H1 (cell line): ENCODE data around the gene DYDC2. TPM values are rescaled to one million over a fixed set of nuclear protein-coding genes. Genes with fewer than 3 reads are reported as not detected.

ENCODE experiments used
- CTCF ChIA-PET: fragments of 300-600 bp; sonication (Branson Sonifier 250); formaldehyde crosslinking; loops from one replicate; lab custom pipeline; 2021; ENCODE audit not compliant: partially characterized antibody; lab: Charles Lee
- POLR2A ChIA-PET: fragments of 300-600 bp; sonication (Branson Sonifier 250); formaldehyde crosslinking; loops from one replicate; lab custom pipeline; 2021; ENCODE audit warnings: inconsistent platforms; ENCODE audit not compliant: partially characterized antibody; lab: Charles Lee
- DNase-seq, 2 experiments: peaks; one replicate each; pipeline versions ENCODE4 v3.0.0 to v3.0.0-alpha.2; 2010 to 2022; ENCODE audit warnings: low spot score in 2 of 2, low read depth in 1 of 2, mixed read lengths in 1 of 2
- FAIRE-seq: peaks from 2 replicates; lab custom pipeline; 2011; peaks lifted over from hg19 to GRCh38; lab: Jason Lieb, UNC
- H2AFZ ChIP-seq: 2 replicates; pipeline ENCODE4 v1.8.1; 2012; ENCODE audit warnings: low read length, inconsistent platforms
- H2AK5ac ChIP-seq: 2 replicates; pipeline ENCODE4 v1.6.1; 2013; ENCODE audit warnings: low read depth, low read length
- H2BK120ac ChIP-seq: replicated peaks from 2 replicates; pipeline ENCODE3; 2013; ENCODE audit warnings: low read depth, low read length, inconsistent platforms
- H2BK12ac ChIP-seq: 2 replicates; pipeline ENCODE4 v1.6.1; 2013; ENCODE audit warnings: low read depth, low read length
- H2BK15ac ChIP-seq: 2 replicates; pipeline ENCODE4 v1.6.1; 2013; ENCODE audit warnings: low read length
- H2BK20ac ChIP-seq: 2 replicates; pipeline ENCODE4 v1.6.1; 2013; ENCODE audit warnings: low read length
- H2BK5ac ChIP-seq: 2 replicates; pipeline ENCODE4 v1.6.1; 2013; ENCODE audit warnings: low read depth, low read length
- H3K14ac ChIP-seq: 2 replicates; pipeline ENCODE4 v1.6.1; 2013; ENCODE audit warnings: inconsistent platforms; ENCODE audit not compliant: insufficient read length
- H3K18ac ChIP-seq: 2 replicates; pipeline ENCODE4 v1.6.1; 2013; ENCODE audit warnings: low read length; ENCODE audit errors: extremely low read depth
- H3K23ac ChIP-seq: 2 replicates; pipeline ENCODE4 v1.6.1; 2013; ENCODE audit warnings: inconsistent platforms; ENCODE audit not compliant: insufficient read length
- H3K23me2 ChIP-seq: 2 replicates; pipeline ENCODE4 v1.6.1; 2013; ENCODE audit warnings: low read depth, low read length
- H3K27ac ChIP-seq: 2 replicates; pipeline ENCODE4 v1.6.1; 2011; ENCODE audit warnings: low read depth, low read length, inconsistent platforms
- H3K27me3 ChIP-seq, 4 experiments: replicated peaks in 1 of 4; 1 replicate in 1 of 4; 2 replicates in 3 of 4; pipeline versions ENCODE4 v1.6.1 to v1.8.1; 2011 to 2013; ENCODE audit warnings: low read length in 3 of 4, mild to moderate bottlenecking in 3 of 4, inconsistent platforms in 2 of 4, mixed read lengths in 2 of 4, moderate library complexity in 1 of 4; ENCODE audit not compliant: control insufficient read depth in 3 of 4, insufficient read depth in 3 of 4; ENCODE audit errors: extremely low read depth in 1 of 4
- H3K36me3 ChIP-seq, 4 experiments: 2 replicates each; pipeline versions ENCODE4 v1.6.1 to v1.8.1; 2011 to 2013; ENCODE audit warnings: mild to moderate bottlenecking in 4 of 4, low read length in 3 of 4, moderate library complexity in 2 of 4, control low read depth in 1 of 4, inconsistent platforms in 1 of 4; ENCODE audit not compliant: insufficient read depth in 4 of 4, control insufficient read depth in 2 of 4
- H3K4ac ChIP-seq: replicated peaks from 2 replicates; pipeline ENCODE3; 2013; ENCODE audit warnings: low read length, low read depth, mixed read lengths, inconsistent platforms; ENCODE audit not compliant: insufficient read length
- H3K4me1 ChIP-seq, 4 experiments: replicated peaks in 1 of 4; 1 replicate in 1 of 4; 2 replicates in 3 of 4; pipeline versions ENCODE4 v1.6.1 to v1.8.1; 2011 to 2013; ENCODE audit warnings: low read length in 3 of 4, inconsistent platforms in 2 of 4, mixed read lengths in 1 of 4; ENCODE audit not compliant: insufficient read depth in 4 of 4, control insufficient read depth in 3 of 4
- H3K4me2 ChIP-seq, 2 experiments: 2 replicates each; pipeline versions ENCODE4 v1.6.1 to v1.8.1; 2011 to 2013; ENCODE audit warnings: low read depth in 2 of 2, low read length in 2 of 2, control low read depth in 1 of 2, inconsistent platforms in 1 of 2, mild to moderate bottlenecking in 1 of 2; ENCODE audit not compliant: insufficient read depth in 1 of 2
- H3K4me3 ChIP-seq, 4 experiments: fragments of 200-600, 300-600 bp in 1 of 4; sonication (generic), shearing (Covaris generic), sonication (Bioruptor Twin) in 1 of 4; 2 replicates each; pipeline versions ENCODE4 v1.5.1 to v1.8.1; 2011 to 2016; ENCODE audit warnings: low read length in 4 of 4, low read depth in 3 of 4, control low read depth in 2 of 4, inconsistent platforms in 2 of 4, mild to moderate bottlenecking in 2 of 4, mixed read lengths in 1 of 4, moderate library complexity in 1 of 4; ENCODE audit not compliant: insufficient read depth in 2 of 4; ENCODE audit errors: extremely low read depth in 1 of 4
- H3K56ac ChIP-seq: replicated peaks from 2 replicates; pipeline ENCODE3; 2013; ENCODE audit warnings: low read depth, mild to moderate bottlenecking, mixed read lengths, low read length, inconsistent platforms; ENCODE audit not compliant: insufficient read length
- H3K79me1 ChIP-seq: 2 replicates; pipeline ENCODE4 v1.6.1; 2013; ENCODE audit warnings: low read depth, low read length, control low read depth
- H3K79me2 ChIP-seq, 2 experiments: 2 replicates each; pipeline versions ENCODE4 v1.6.1 to v1.8.1; 2012 to 2013; ENCODE audit warnings: low read length in 2 of 2, mild to moderate bottlenecking in 2 of 2, inconsistent platforms in 1 of 2; ENCODE audit not compliant: insufficient read depth in 2 of 2, control insufficient read depth in 1 of 2
- H3K9ac ChIP-seq, 4 experiments: replicated peaks in 1 of 4; 1 replicate in 1 of 4; 2 replicates in 3 of 4; pipeline versions ENCODE4 v1.6.1 to v1.8.1; 2011 to 2013; ENCODE audit warnings: low read depth in 3 of 4, low read length in 3 of 4, control low read depth in 2 of 4, mild to moderate bottlenecking in 2 of 4, moderate library complexity in 2 of 4, inconsistent platforms in 1 of 4; ENCODE audit errors: extremely low read depth in 1 of 4
- H3K9me3 ChIP-seq, 2 experiments: 2 replicates each; pipeline versions ENCODE4 v1.6.1 to v1.8.1; 2012 to 2013; ENCODE audit warnings: mild to moderate bottlenecking in 2 of 2, moderate library complexity in 2 of 2, control low read depth in 1 of 2, inconsistent platforms in 1 of 2, low read depth in 1 of 2, low read length in 1 of 2, mixed read lengths in 1 of 2; ENCODE audit not compliant: insufficient read depth in 2 of 2
- H4K20me1 ChIP-seq, 2 experiments: replicated peaks in 1 of 2; 2 replicates each; pipeline versions ENCODE3 to v1.8.1; 2011 to 2013; ENCODE audit warnings: inconsistent platforms in 2 of 2, low read length in 2 of 2, mild to moderate bottlenecking in 1 of 2; ENCODE audit not compliant: insufficient read depth in 2 of 2, control insufficient read depth in 1 of 2
- H4K5ac ChIP-seq: 2 replicates; pipeline ENCODE4 v1.6.1; 2013; ENCODE audit warnings: low read length, low read depth, mixed read lengths, inconsistent platforms; ENCODE audit not compliant: insufficient read length
- H4K8ac ChIP-seq: 2 replicates; pipeline ENCODE4 v1.8.0; 2013; ENCODE audit warnings: mild to moderate bottlenecking, moderate library complexity, low read length, inconsistent platforms; ENCODE audit not compliant: insufficient read depth; ENCODE audit errors: extremely low read depth
- H4K91ac ChIP-seq: replicated peaks from 2 replicates; pipeline ENCODE3; 2013; ENCODE audit warnings: low read length, mixed read lengths, inconsistent platforms; ENCODE audit not compliant: insufficient read length
- BCL11A ChIP-seq, 2 experiments: IDR thresholded peaks; one replicate each; pipeline ENCODE4 v1.6.1; 2011; ENCODE audit warnings: low read depth in 2 of 2, low read length in 2 of 2, mild to moderate bottlenecking in 2 of 2
- CREB1 ChIP-seq: IDR thresholded peaks from 2 replicates; pipeline ENCODE4 v1.6.1; 2012; ENCODE audit warnings: inconsistent platforms
- CTBP2 ChIP-seq: IDR thresholded peaks from 2 replicates; pipeline ENCODE4 v1.7.0; 2011; ENCODE audit warnings: borderline replicate concordance, mild to moderate bottlenecking, moderate library complexity, mixed read lengths, low read length; ENCODE audit not compliant: insufficient read depth, insufficient read length
- EP300 ChIP-seq, 2 experiments: IDR thresholded peaks; 1 replicate in 1 of 2; 2 replicates in 1 of 2; pipeline ENCODE4 v1.6.1; 2011 to 2012; ENCODE audit warnings: low read depth in 2 of 2, low read length in 2 of 2, mild to moderate bottlenecking in 2 of 2, borderline replicate concordance in 1 of 2, inconsistent platforms in 1 of 2, moderate library complexity in 1 of 2
- KDM4A ChIP-seq: IDR thresholded peaks from one replicate; pipeline ENCODE4 v1.7.1; 2012; ENCODE audit warnings: low read depth, mild to moderate bottlenecking, moderate library complexity, low read length, inconsistent platforms; ENCODE audit not compliant: severe bottlenecking
- MAX ChIP-seq: IDR thresholded peaks from 2 replicates; pipeline ENCODE4 v1.6.1; 2012; ENCODE audit warnings: inconsistent platforms
- RXRA ChIP-seq: IDR thresholded peaks from 2 replicates; pipeline ENCODE4 v1.6.1; 2011; ENCODE audit warnings: low read depth, mild to moderate bottlenecking, low read length, moderate library complexity; ENCODE audit not compliant: insufficient read depth
- TAF7 ChIP-seq: optimal IDR thresholded peaks from 2 replicates; pipeline ENCODE3; 2011; ENCODE audit warnings: low read depth, mild to moderate bottlenecking, inconsistent platforms, low read length, moderate library complexity, borderline replicate concordance
- WGBS, 2 experiments: shearing (Covaris generic) in 1 of 2; methylation state at CpG; one replicate each; pipeline versions ENCODE4 v1.1.6 to v1.1.7; 2013 to 2015; ENCODE audit warnings: low lambda C conversion rate in 2 of 2, mixed read lengths in 2 of 2, inconsistent platforms in 1 of 2, low coverage in 1 of 2, missing lambda C conversion rate in 1 of 2; ENCODE audit not compliant: insufficient replicate concordance in 2 of 2, insufficient coverage in 1 of 2, insufficient read length in 1 of 2; ENCODE audit errors: extremely low coverage in 1 of 2, missing lambda C conversion rate in 1 of 2; 5-methylcytosine and 5-hydroxymethylcytosine counted together
- long read RNA-seq, 2 experiments: library from RNA in 1 of 2; library from capped mRNA in 1 of 2; stranded (forward); transcript quantifications; one replicate each; pipeline ENCODE4 v2.0.0, GENCODE V29; 2021; ENCODE audit warnings: inconsistent platforms in 1 of 2
- polyA minus RNA-seq, 3 experiments: library from RNA; depleted of rRNA, polyadenylated mRNA; stranded (reverse); fragments of >200 nt; gene quantifications; 1 replicate in 2 of 3; 2 replicates in 1 of 3; pipeline ENCODE4 v1.2.3, GENCODE V29; 2011
- polyA plus RNA-seq, 7 experiments: library from polyadenylated mRNA; depleted of rRNA in 3 of 7; stranded (reverse) in 5 of 7; unstranded in 2 of 7; fragments of >200 nt in 5 of 7; fragments of 200-250 nt in 2 of 7; gene quantifications; 1 replicate in 5 of 7; 2 replicates in 1 of 7; 4 replicates in 1 of 7; pipeline versions ENCODE4 v1.2.1 to v1.2.3, GENCODE V29; 2011 to 2013; ENCODE audit warnings: missing spikeins in 2 of 7, mixed read lengths in 2 of 7
- total RNA-seq: library from RNA; stranded (reverse); fragmentation: NEBNext Ultra II Directional; extraction: Animal tissue kit (Norgen Biotek cat#: 25700); gene quantifications from 2 replicates; pipeline ENCODE4 v1.2.1, GENCODE V29; 2021

Gene DYDC2, protein sequence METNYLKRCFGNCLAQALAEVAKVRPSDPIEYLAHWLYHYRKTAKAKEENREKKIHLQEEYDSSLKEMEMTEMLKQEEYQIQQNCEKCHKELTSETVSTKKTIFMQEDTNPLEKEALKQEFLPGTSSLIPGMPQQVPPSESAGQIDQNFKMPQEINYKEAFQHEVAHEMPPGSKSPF
- total RNA-seq, result 3.5 and 5.2 TPM in 2 replicates
- polyA plus RNA-seq (2011; rRNA removed), result 0.88 and 1.5 TPM in 2 replicates
- polyA plus RNA-seq (2011; cell fraction: cytosol; rRNA removed), result 3.5 TPM
- polyA plus RNA-seq (2011; cell fraction: nucleus; rRNA removed), result 0.90 TPM
- 5.0 to 7.3 TPM (median 6.7 TPM) in 4 replicates for polyA plus RNA-seq (2012, experiment 1 of 2)
- polyA plus RNA-seq (2012, experiment 2 of 2), result 0.92 TPM
- polyA plus RNA-seq (2013, experiment 1 of 2), result 2.9 TPM
- 2.9 TPM for polyA plus RNA-seq (2013, experiment 2 of 2)
- 0.50 and 1.00 TPM in 2 replicates for polyA minus RNA-seq (2011; rRNA and poly(A)+ RNA removed)
- polyA minus RNA-seq (2011; cell fraction: cytosol; rRNA and poly(A)+ RNA removed), result 0.88 TPM
- polyA minus RNA-seq (2011; cell fraction: nucleus; rRNA and poly(A)+ RNA removed), result 0.70 TPM
- long read RNA-seq, experiment 1, partial matches to known transcripts, result 3 of 3 reads
- long read RNA-seq, experiment 1, other reads (novel, unspliced or antisense), result 0 of 3 reads
- long read RNA-seq, experiment 2, partial matches to known transcripts, result 1 of 6 reads
- long read RNA-seq, experiment 2, other reads (novel, unspliced or antisense), result 2 of 6 reads

DNA sequence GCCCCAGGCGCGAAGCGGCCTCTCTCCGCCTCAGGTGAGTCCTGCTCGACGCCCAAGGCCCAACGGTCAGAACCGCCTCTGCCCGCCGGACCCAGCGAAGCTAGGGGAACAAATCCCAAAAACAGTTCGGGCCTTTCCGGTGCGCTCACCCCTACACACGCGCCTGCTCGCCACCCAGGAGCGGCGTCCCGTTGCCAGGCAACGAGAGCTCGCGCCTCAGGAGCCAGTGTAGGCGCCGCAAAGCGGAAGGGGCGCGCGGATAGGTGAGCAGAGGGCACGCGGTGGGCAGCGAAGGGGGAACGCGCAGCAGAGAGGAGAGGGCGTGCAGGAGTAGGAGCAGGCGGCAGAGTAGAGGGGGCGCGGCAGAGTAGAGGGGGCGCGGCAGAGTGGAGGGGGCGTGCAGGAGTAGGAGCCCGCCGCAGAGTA lies at the start of gene DYDC2, which contains the start of gene DYDC1:
Gene DYDC2 (plus strand): TSS at position 219 of the 426 bp plus-strand sequence. CDS start 5,663 bp downstream, outside the sequence.
Gene DYDC1 (minus strand): TSS at position 193 of the 426 bp plus-strand sequence. CDS start 4,154 bp downstream, outside the sequence.
- Histone ChIP-seq H3K79me1 (no peaks in the 10 kb centered on the region), H2BK5ac (peak within 1 kb of the TSS; percentile 44; the same call in 1 of the 2 replicates), H3K9me3 (no peaks in the 10 kb centered on the region; a peak in 1 of 4 replicates), H3K27ac (0 out of 2 replicates have a peak within 1 kb of the TSS, but pooled peaks have one; percentile 7), H3K4me1 (peaks cover 0 to 11% (median 3%) of the 10 kb centered on the region in 4 experiments; a peak in 6 of 7 replicates), H3K14ac (no peak within 1 kb of the TSS), H4K5ac (no peak within 1 kb of the TSS), H2BK15ac (peak within 1 kb of the TSS; percentile 97; the same call in 1 of the 2 replicates), H2BK20ac (no peak within 1 kb of the TSS), H3K56ac (no peak within 1 kb of the TSS), H2AFZ (peak within 1 kb of the TSS; percentile 94), H2BK12ac (peak within 1 kb of the TSS; percentile 50; the same call in 1 of the 2 replicates), H3K4me3 (peak within 1 kb of the TSS; percentile 40 to 61 (median 48)), H4K20me1 (no peaks in the 10 kb centered on the region), H3K9ac (peak within 1 kb of the TSS in 3 of 4 experiments; percentile 54 to 71 (median 55); a peak in 6 of 7 replicates), H3K79me2 (no peaks in the 10 kb centered on the region), H2AK5ac (no peak within 1 kb of the TSS), H3K4ac (no peak within 1 kb of the TSS), H4K8ac (peak within 1 kb of the TSS; percentile 69; the same call in 1 of the 2 replicates), H2BK120ac (no peak within 1 kb of the TSS), H4K91ac (peak within 1 kb of the TSS; percentile 49), H3K4me2 (peak within 1 kb of the TSS; percentile 76 to 87), H3K36me3 (no peaks in the 10 kb centered on the region), H3K23ac (no peak within 1 kb of the TSS), H3K18ac (peak within 1 kb of the TSS; percentile 83), H3K23me2 (peaks cover 9% of the 10 kb centered on the region; the same call in 1 of the 2 replicates), H3K27me3 (peaks cover 0 to 4% (median 0%) of the 10 kb centered on the region in 4 experiments; a peak in 2 of 7 replicates)
- POLR2A ChIA-PET, result interaction anchor here (0.8 to 1.0 kb wide), 2 partner anchors 96 to 108 kb away, joined by 3 to 4 read pairs; no protein-coding TSS in a partner anchor
- DNase-seq (peak; percentile 78 to 89), FAIRE-seq (no peak)
- WGBS, 2 experiments, result 1% methylated on average over 27 of the region's 43 CpGs; no CpG with 5 or more reads in 1 of the 2 experiments
- CTCF ChIA-PET, result interaction anchor here (0.6 to 2.1 kb wide), 5 partner anchors 20 to 95 kb away, joined by 3 to 5 read pairs (median 3); no protein-coding TSS in a partner anchor
- TF ChIP-seq BCL11A (IDR thresholded peaks at IDR 0.05; ENCODE audit: low read depth in 2 of 2, low read length in 2 of 2) (no peak), TAF7 (no peak), CTBP2 (no peak), KDM4A (peak; percentile 23), CREB1 (no peak), EP300 (IDR thresholded peaks at IDR 0.05; ENCODE audit: borderline replicate concordance in 1 of 2, low read depth in 2 of 2, low read length in 2 of 2) (no peak), MAX (peak; percentile 96), RXRA (no peak)
